GM18858 (cell line): ENCODE data around the gene GNA12.
"Not testable (repeated sequence)": the region's sequence is repeated elsewhere in the genome, so short reads cannot be mapped to it uniquely, and the experiment has no call there.

Experiments
- ATAC-seq: cut with Tn5 transposase; IDR thresholded peaks from one replicate; pipeline ENCODE4 v1.9.1; 2021; ENCODE audit not compliant: unreplicated experiment

GNA12 gene

GRCh38 chr7:2732388-2732787, 111.7 kb downstream of the GNA12 start:
- no peak for ATAC-seq

- no peak for ATAC-seq
Measured at GRCh38 chr7:2730846-2731770, 113.0 kb downstream of the GNA12 start.

- no peak for ATAC-seq
Measured at GRCh38 chr7:2729893-2730716, 114.0 kb downstream of the GNA12 start.

- no peak for ATAC-seq
Measured at GRCh38 chr7:2729031-2729892, 114.8 kb downstream of the GNA12 start.

- no peak for ATAC-seq
Measured at GRCh38 chr7:2728316-2729030, 115.6 kb downstream of the GNA12 start.

GRCh38 chr7:2727206-2727605, 116.9 kb downstream of the GNA12 start:
- not testable (repeated sequence) for ATAC-seq

GRCh38 chr7:2726316-2727018, 117.6 kb downstream of the GNA12 start:
- no peak for ATAC-seq

- no peak for ATAC-seq
Measured at GRCh38 chr7:2725178-2726105, 118.7 kb downstream of the GNA12 start.

GRCh38 chr7:2724453-2725177, 119.5 kb downstream of the GNA12 start:
- ATAC-seq: no peak

- ATAC-seq: not testable (repeated sequence)
Measured at GRCh38 chr7:2724036-2724435, 120.1 kb downstream of the GNA12 start.

GRCh38 chr7:2723138-2723850, 120.8 kb downstream of the GNA12 start:
- no peak for ATAC-seq

- ATAC-seq: no peak
Measured at GRCh38 chr7:2722591-2722990, 121.5 kb downstream of the GNA12 start.

GRCh38 chr7:2721842-2722241, 122.3 kb downstream of the GNA12 start:
- no peak for ATAC-seq

- ATAC-seq: no peak
Measured at GRCh38 chr7:2720024-2720423, 124.1 kb downstream of the GNA12 start.

- ATAC-seq: no peak
Measured at GRCh38 chr7:2719007-2719406, 125.1 kb downstream of the GNA12 start.

GRCh38 chr7:2718296-2718965, 125.7 kb downstream of the GNA12 start:
- no peak for ATAC-seq
